Fibroblast of mammary gland (primary cell): ENCODE data around the gene SLC30A10.
"Not testable (repeated sequence)": the region's sequence is repeated elsewhere in the genome, so short reads cannot be mapped to it uniquely, and the experiment has no call there.

ENCODE experiments used
- DNase-seq: peaks from one replicate; pipeline ENCODE4 v3.0.0-alpha.2; 2010; ENCODE audit warnings: low read depth
- H3K4me3 ChIP-seq: 2 replicates; pipeline ENCODE4 v1.5.1; 2011; ENCODE audit warnings: low read depth, mild to moderate bottlenecking, low read length, moderate library complexity; ENCODE audit not compliant: control insufficient read depth
- CTCF ChIP-seq: conservative IDR thresholded peaks from 2 replicates; pipeline ENCODE4 v1.5.1; 2011; ENCODE audit warnings: low read depth, low read length, inconsistent platforms; ENCODE audit not compliant: control insufficient read depth, insufficient read depth

The SLC30A10 gene

GRCh38 chr1:219945795-219946194 lies 17.4 kb upstream of the SLC30A10 start:
- H3K4me3 ChIP-seq: no peak overlapping the region
- DNase-seq: no peak
- no peak for TF ChIP-seq CTCF

- no peak for DNase-seq
- TF ChIP-seq CTCF: no peak
- no peak overlapping the region for H3K4me3 ChIP-seq
Observed at GRCh38 chr1:219941179-219942118, 13.1 kb upstream of the SLC30A10 start.

GRCh38 chr1:219940707-219941106 lies 12.3 kb upstream of the SLC30A10 start:
- DNase-seq: no peak
- no peak overlapping the region for H3K4me3 ChIP-seq
- no peak for TF ChIP-seq CTCF

GRCh38 chr1:219938706-219939105 lies 10.3 kb upstream of the SLC30A10 start:
- TF ChIP-seq CTCF: no peak
- DNase-seq: peak; percentile 66

GRCh38 chr1:219933763-219934162 lies 5.4 kb upstream of the SLC30A10 start:
- DNase-seq, H3K4me3 ChIP-seq: not testable (repeated sequence)

More at GRCh38 chr1:219938706-219939105, 10.3 kb upstream of the SLC30A10 start:
- H3K4me3 ChIP-seq: no peak overlapping the region

- DNase-seq: no peak
- H3K4me3 ChIP-seq: no peak overlapping the region
- TF ChIP-seq CTCF: no peak
Observed at GRCh38 chr1:219931033-219931432, 2.7 kb upstream of the SLC30A10 start.

- no peak for DNase-seq
- no peak for TF ChIP-seq CTCF
- H3K4me3 ChIP-seq: no peak overlapping the region
Observed at GRCh38 chr1:219928791-219929118, 398 bp upstream of the SLC30A10 start.
